Motor neuron (in vitro differentiated cells): ENCODE data around the gene PCDH11Y. TPM values are rescaled to one million over a fixed set of nuclear protein-coding genes. Genes with fewer than 3 reads are reported as not detected.
"Not testable (repeated sequence)": the region's sequence is repeated elsewhere in the genome, so short reads cannot be mapped to it uniquely, and the experiment has no call there.

Source experiments
- ATAC-seq, 8 experiments: fragments of 200-7000 bp; cut with Tn5 transposase; replicated peaks in 6 of 8; 2 replicates each; pipeline ENCODE4 v1.8.0; 2021; ENCODE audit warnings: mild to moderate bottlenecking in 8 of 8, moderate library complexity in 8 of 8
- H3K27ac ChIP-seq, 2 donors: fragments of 250-450 bp; sonication (Bioruptor Pico); 2 replicates each; pipeline ENCODE4 v1.9.0; 2021; ENCODE audit warnings: antibody characterized with exemption in 2 of 2, mild to moderate bottlenecking in 2 of 2, moderate library complexity in 1 of 2
- H3K4me1 ChIP-seq, 2 donors: fragments of 250-450 bp; sonication (Bioruptor Pico); replicated peaks in 1 of 2; 2 replicates each; pipeline ENCODE4 v1.6.1; 2021; ENCODE audit warnings: antibody characterized with exemption in 2 of 2, mild to moderate bottlenecking in 2 of 2, moderate library complexity in 1 of 2
- H3K4me3 ChIP-seq, 5 donors: fragments of 250-450 bp; sonication (Bioruptor Pico); 2 replicates each; pipeline ENCODE4 v1.9.0; 2021; ENCODE audit warnings: antibody characterized with exemption in 5 of 5, mild to moderate bottlenecking in 5 of 5, moderate library complexity in 4 of 5
- WGBS, 10 experiments: fragments of 450-650 bp; shearing (Covaris generic); methylation state at CpG; one replicate each; pipeline ENCODE4 v1.0.0; 2022; 5-methylcytosine and 5-hydroxymethylcytosine counted together
- in situ Hi-C, 9 experiments: fragments of 400-800 bp; cut with MboI; loops; one replicate each; pipeline ENCODE4 v1.15.0; 2021; ENCODE audit warnings: low sequenced_read_pairs in 9 of 9, low pct_unique_long_range_greater_than_20kb in 2 of 9; ENCODE audit not compliant: unreplicated experiment in 9 of 9
- total RNA-seq, 8 experiments: library from RNA; unstranded; fragments of 300-600 nt; gene quantifications; 2 replicates each; pipeline versions ENCODE4 v1.2.3 to v1.2.4, GENCODE V29; 2022

Gene PCDH11Y
- total RNA-seq = 10 to 100 TPM in 1 of 8 experiments, 1 to 10 TPM in 3, under 1 TPM in 2, not detected in 2; 0.05 to 15.3 (median 5.1) TPM

- ATAC-seq = peak in 6 of 8 experiments; percentile 81 to 92 (median 86)
- no CpG with 5 or more reads among the region's 21 CpGs for WGBS, 10 experiments
Measured at GRCh38 chrY:5000057-5000456, at the start of gene PCDH11Y. Gene PCDH11Y (plus strand): TSS chrY:5000296. CDS start chrY:5057100, 56,804 bp downstream.

GRCh38 chrY:4967894-4968293 lies 32.2 kb upstream of the PCDH11Y start:
- H3K27ac ChIP-seq, H3K4me1 ChIP-seq, H3K4me3 ChIP-seq, in situ Hi-C loops: not testable (repeated sequence)
- ATAC-seq = peak in 5 of 8 experiments; percentile 21 to 84 (median 52)
- no CpG with 5 or more reads among the region's 4 CpGs for WGBS, 10 experiments

More at GRCh38 chrY:5000057-5000456, at the start of gene PCDH11Y:
- H3K27ac ChIP-seq, in situ Hi-C loops, H3K4me1 ChIP-seq: not testable (repeated sequence)
- peak within 1 kb of the TSS in 4 of 5 donors; percentile 28 to 39 (median 34) for H3K4me3 ChIP-seq

GRCh38 chrY:4991743-4992400 lies 8.2 kb upstream of the PCDH11Y start:
- peak; percentile 92 to 99 (median 94) for ATAC-seq
- H3K4me3 ChIP-seq, H3K27ac ChIP-seq, in situ Hi-C loops, H3K4me1 ChIP-seq: not testable (repeated sequence)
- WGBS, 10 experiments = no CpG with 5 or more reads among the region's 8 CpGs

GRCh38 chrY:4994892-4995291 lies 5.2 kb upstream of the PCDH11Y start:
- no CpG with 5 or more reads among the region's 5 CpGs for WGBS, 10 experiments
- in situ Hi-C loops, H3K4me3 ChIP-seq, H3K27ac ChIP-seq, H3K4me1 ChIP-seq: not testable (repeated sequence)
- ATAC-seq = peak in 2 of 8 experiments; percentile 12 to 38

GRCh38 chrY:5002476-5003184 lies 2.5 kb downstream of the PCDH11Y start:
- WGBS, 10 experiments = no CpG with 5 or more reads among the region's 55 CpGs
- H3K27ac ChIP-seq, H3K4me1 ChIP-seq, in situ Hi-C loops: not testable (repeated sequence)
- peak in 6 of 8 experiments; percentile 25 to 72 (median 66) for ATAC-seq
- peak overlapping the region in 4 of 5 donors; percentile 36 to 41 (median 38) for H3K4me3 ChIP-seq

GRCh38 chrY:5038972-5039523 lies 39.0 kb downstream of the PCDH11Y start:
- in situ Hi-C loops = not testable (repeated sequence)
- peak in 3 of 8 experiments; percentile 27 to 69 (median 61) for ATAC-seq

GRCh38 chrY:5083017-5083416 lies 82.9 kb downstream of the PCDH11Y start:
- ATAC-seq, H3K4me3 ChIP-seq, H3K27ac ChIP-seq, in situ Hi-C loops, H3K4me1 ChIP-seq: not testable (repeated sequence)
- WGBS, 10 experiments = no CpG with 5 or more reads among the region's 3 CpGs

More at GRCh38 chrY:5038972-5039523, 39.0 kb downstream of the PCDH11Y start:
- not testable (repeated sequence) for H3K27ac ChIP-seq, H3K4me3 ChIP-seq, H3K4me1 ChIP-seq

GRCh38 chrY:5182998-5183397 lies 182.9 kb downstream of the PCDH11Y start:
- H3K4me3 ChIP-seq, in situ Hi-C loops, H3K4me1 ChIP-seq, H3K27ac ChIP-seq, ATAC-seq: not testable (repeated sequence)
- no CpG with 5 or more reads among the region's 2 CpGs for WGBS, 10 experiments

- H3K4me1 ChIP-seq, H3K4me3 ChIP-seq, H3K27ac ChIP-seq, ATAC-seq, in situ Hi-C loops: not testable (repeated sequence)
- WGBS, 10 experiments = no CpG with 5 or more reads among the region's 2 CpGs
Measured at GRCh38 chrY:5215116-5215515, 215.0 kb downstream of the PCDH11Y start.

GRCh38 chrY:5324931-5325330 lies 324.8 kb downstream of the PCDH11Y start:
- WGBS, 10 experiments = no CpG with 5 or more reads among the region's 7 CpGs
- ATAC-seq, H3K4me1 ChIP-seq, H3K4me3 ChIP-seq, in situ Hi-C loops, H3K27ac ChIP-seq: not testable (repeated sequence)

GRCh38 chrY:5342220-5342619 lies 342.1 kb downstream of the PCDH11Y start:
- H3K27ac ChIP-seq, H3K4me3 ChIP-seq, H3K4me1 ChIP-seq, in situ Hi-C loops: not testable (repeated sequence)
- ATAC-seq = peak in 2 of 8 experiments; percentile 61 to 72
- WGBS, 10 experiments = no CpG with 5 or more reads among the region's 3 CpGs

GRCh38 chrY:5543705-5544104 lies 543.6 kb downstream of the PCDH11Y start:
- H3K4me3 ChIP-seq, in situ Hi-C loops, H3K4me1 ChIP-seq, H3K27ac ChIP-seq: not testable (repeated sequence)
- peak in 3 of 8 experiments; percentile 35 to 54 (median 51) for ATAC-seq

GRCh38 chrY:5638589-5638988 lies 638.5 kb downstream of the PCDH11Y start:
- 0% methylated on average over 1 of the region's 2 CpGs; no CpG with 5 or more reads in 9 of the 10 experiments for WGBS, 10 experiments
- H3K4me3 ChIP-seq, H3K4me1 ChIP-seq, H3K27ac ChIP-seq, in situ Hi-C loops, ATAC-seq: not testable (repeated sequence)
